MCF 10A (cell line): ENCODE data around the gene RELL2. TPM values are rescaled to one million over a fixed set of nuclear protein-coding genes. Genes with fewer than 3 reads are reported as not detected.

Source experiments
- BruUV-seq: library from RNA; stranded (reverse); fragments of 400-500 nt; replicated peaks from 2 replicates; lab custom pipeline; 2021; lab: Mats Ljungman, UMichigan
- CTCF ChIA-PET: fragments of 300-600 bp; sonication (Branson Sonifier 250); formaldehyde crosslinking; extraction: SDS; loops from one replicate; lab custom pipeline; 2021; ENCODE audit warnings: antibody characterized with exemption, inconsistent platforms; lab: Yijun Ruan, JAX
- POLR2A ChIA-PET: fragments of 300-600, 350-650 bp; sonication (Branson Sonifier 250); formaldehyde crosslinking; extraction: SDS; loops from one replicate; lab custom pipeline; 2020; ENCODE audit warnings: antibody characterized with exemption, inconsistent platforms; lab: Yijun Ruan, JAX
- DNase-seq: peaks from one replicate; pipeline ENCODE4 v3.0.0-alpha.2; 2018; ENCODE audit not compliant: unreplicated experiment
- H3K27ac Mint-ChIP-seq: one replicate; pipeline ENCODE4 v1.8.0; 2022; ENCODE audit warnings: mild to moderate bottlenecking, low read depth, mixed read lengths; ENCODE audit not compliant: unreplicated experiment
- H3K27me3 Mint-ChIP-seq: one replicate; pipeline ENCODE4 v1.8.0; 2022; ENCODE audit warnings: mixed read lengths; ENCODE audit not compliant: insufficient read depth, unreplicated experiment
- H3K36me3 Mint-ChIP-seq: one replicate; pipeline ENCODE4 v1.8.0; 2022; ENCODE audit warnings: mild to moderate bottlenecking, moderate library complexity, mixed read lengths; ENCODE audit not compliant: insufficient read depth, unreplicated experiment
- H3K4me1 Mint-ChIP-seq: one replicate; pipeline ENCODE4 v1.8.0; 2022; ENCODE audit warnings: mixed read lengths; ENCODE audit not compliant: insufficient read depth, unreplicated experiment
- H3K4me3 Mint-ChIP-seq: one replicate; pipeline ENCODE4 v1.8.0; 2022; ENCODE audit warnings: mild to moderate bottlenecking, moderate library complexity, mixed read lengths; ENCODE audit not compliant: unreplicated experiment
- H3K9me3 Mint-ChIP-seq: one replicate; pipeline ENCODE4 v1.8.0; 2022; ENCODE audit warnings: mixed read lengths; ENCODE audit not compliant: unreplicated experiment
- CTCF ChIP-seq: fragments of 200-600 bp; IDR thresholded peaks from one replicate; pipeline ENCODE4 v1.8.0; 2022; ENCODE audit warnings: antibody characterized with exemption, mild to moderate bottlenecking; ENCODE audit not compliant: unreplicated experiment
- intact Hi-C: fragments of 100-400 bp; cut with micrococcal nuclease; formaldehyde crosslinking; loops from 2 replicates; pipeline ENCODE4 v1.14.1; 2022
- total RNA-seq: library from RNA; stranded (reverse); gene quantifications from 2 replicates; pipeline ENCODE4 v1.2.3, GENCODE V29; 2022

The RELL2 gene
- total RNA-seq, 1 experiment from 2014 or later: 12.5 TPM

GRCh38 chr5:141680178-141680577, 43.4 kb downstream of the RELL2 start:
- H3K4me1 Mint-ChIP-seq: peaks cover 14% of the 10 kb centered on the region
- POLR2A ChIA-PET: interaction anchor here (0.6 to 1.9 kb wide), 2 partner anchors 11 to 195 kb away, joined by 3 to 4 read pairs; no protein-coding TSS in a partner anchor
- peaks cover 9% of the 10 kb centered on the region for H3K36me3 Mint-ChIP-seq
- no TSS peak for BruUV-seq
- H3K27me3 Mint-ChIP-seq: no peaks in the 10 kb centered on the region
- no peak overlapping the region for H3K4me3 Mint-ChIP-seq
- peak overlapping the region; percentile 93 for H3K27ac Mint-ChIP-seq
- TF ChIP-seq CTCF: no peak
- H3K9me3 Mint-ChIP-seq: no peaks in the 10 kb centered on the region
- intact Hi-C loops: no loop called here
- DNase-seq: no peak
- CTCF ChIA-PET: interaction anchor here (0.6 to 5.1 kb wide), 8 partner anchors 12 to 1509 kb away, joined by 3 to 51 read pairs (median 6); partner anchors contain the start of genes PCDH1 and RNF14

- peak overlapping the region; percentile 76 for H3K4me3 Mint-ChIP-seq
- CTCF ChIA-PET: interaction anchor here (0.6 to 5.1 kb wide), 7 partner anchors 12 to 1508 kb away, joined by 3 to 51 read pairs (median 8); partner anchors contain the start of genes PCDH1 and RNF14
- intact Hi-C loops: no loop called here
- no TSS peak for BruUV-seq
- no peaks in the 10 kb centered on the region for H3K9me3 Mint-ChIP-seq
- TF ChIP-seq CTCF: no peak
- peak overlapping the region; percentile 93 for H3K27ac Mint-ChIP-seq
- H3K36me3 Mint-ChIP-seq: peaks cover 8% of the 10 kb centered on the region
- DNase-seq: peak; percentile 79
- H3K4me1 Mint-ChIP-seq: peaks cover 14% of the 10 kb centered on the region
- H3K27me3 Mint-ChIP-seq: no peaks in the 10 kb centered on the region
- POLR2A ChIA-PET: interaction anchor here (0.6 to 3.4 kb wide), 13 partner anchors 11 to 429 kb away, joined by 3 to 31 read pairs (median 4); partner anchors contain the start of genes DELE1, FCHSD1, HDAC3 and PCDH1
These were observed 44.0 kb downstream of the RELL2 start for GRCh38 chr5:141680751-141681201.

GRCh38 chr5:141681295-141681694, 44.5 kb downstream of the RELL2 start:
- no peaks in the 10 kb centered on the region for H3K27me3 Mint-ChIP-seq
- peaks cover 8% of the 10 kb centered on the region for H3K36me3 Mint-ChIP-seq
- peak overlapping the region; percentile 93 for H3K27ac Mint-ChIP-seq
- TSS peak; percentile 61 for BruUV-seq
- no peak for TF ChIP-seq CTCF
- ChIA-PET POLR2A (interaction anchor here (0.6 to 3.4 kb wide), 15 partner anchors 10 to 428 kb away, joined by 3 to 31 read pairs (median 3); partner anchors contain the start of genes DELE1, FCHSD1, HDAC3 and PCDH1), CTCF (interaction anchor here (0.6 to 5.1 kb wide), 8 partner anchors 10 to 773 kb away, joined by 3 to 51 read pairs (median 8); partner anchors contain the start of genes PCDH1 and RNF14)
- intact Hi-C loops: no loop called here
- DNase-seq: no peak
- H3K9me3 Mint-ChIP-seq: no peaks in the 10 kb centered on the region
- peak overlapping the region; percentile 76 for H3K4me3 Mint-ChIP-seq
- peaks cover 14% of the 10 kb centered on the region for H3K4me1 Mint-ChIP-seq
